Measurements from ENCODE around the gene GALNT18.

GRCh38 chr11:11584530-11584810 lies 37.3 kb downstream of the GALNT18 start:
- TF ChIP-seq POLR2A (IDR thresholded peaks at IDR 0.05) (no peak), CTCF (IDR thresholded peaks at IDR 0.05) (no peak)
